ENCODE data around the gene CCR6. TPM values are rescaled to one million over a fixed set of nuclear protein-coding genes. Genes with fewer than 3 reads are reported as not detected.
A peak's percentile ranks its signal among the peaks of the same experiment; 100 is the strongest.

Gene CCR6
- total RNA-seq, 1 experiment from 2014 or later: not detected

DNA sequence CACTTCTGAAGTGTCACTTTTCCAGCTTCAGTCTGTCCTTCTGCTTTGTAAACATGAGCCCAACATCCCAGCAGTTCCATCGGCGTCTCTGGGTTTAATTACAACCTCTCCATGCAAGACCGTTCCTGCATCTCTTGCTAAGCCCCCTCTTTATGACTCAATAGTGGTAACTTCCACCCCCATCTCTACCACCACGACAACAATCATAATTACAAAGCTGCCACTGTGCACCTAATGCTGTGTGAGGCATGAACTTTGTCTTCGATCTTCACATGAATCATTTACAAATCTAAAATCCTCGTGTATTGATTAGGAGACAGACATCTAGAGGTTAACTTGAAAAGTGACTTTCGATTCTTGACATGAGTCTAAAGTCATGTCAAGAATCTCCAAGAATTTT lies 4.9 kb upstream of the CCR6 start:
- H3K27me3 Mint-ChIP-seq (ENCODE audit: insufficient read depth, unreplicated experiment): peaks cover 2% of the 10 kb centered on the region
- Histone ChIP-seq H3K4me1 (peaks cover 10% of the 10 kb centered on the region), H3K4me3 (ENCODE audit: low read depth, low read length) (no peak overlapping the region), H3K9me3 (no peaks in the 10 kb centered on the region), H3K36me3 (ENCODE audit: control insufficient read depth, insufficient read depth, low read length) (no peaks in the 10 kb centered on the region), H3K27me3 (replicated peaks; ENCODE audit: control insufficient read depth, insufficient read depth, low read length) (no peaks in the 10 kb centered on the region)
- no peak for DNase-seq
- H3K4me3 Mint-ChIP-seq (ENCODE audit: unreplicated experiment): no peak overlapping the region
- intact Hi-C loops (cut with micrococcal nuclease; ENCODE audit: unreplicated experiment): no loop called here
- peaks cover 6% of the 10 kb centered on the region for H3K4me1 Mint-ChIP-seq (ENCODE audit: low read depth, unreplicated experiment)
- no TSS peak for BruUV-seq (replicated peaks)
- ChIA-PET CTCF (no interaction called here), POLR2A (no interaction called here)
- TF ChIP-seq, protein P1, sequence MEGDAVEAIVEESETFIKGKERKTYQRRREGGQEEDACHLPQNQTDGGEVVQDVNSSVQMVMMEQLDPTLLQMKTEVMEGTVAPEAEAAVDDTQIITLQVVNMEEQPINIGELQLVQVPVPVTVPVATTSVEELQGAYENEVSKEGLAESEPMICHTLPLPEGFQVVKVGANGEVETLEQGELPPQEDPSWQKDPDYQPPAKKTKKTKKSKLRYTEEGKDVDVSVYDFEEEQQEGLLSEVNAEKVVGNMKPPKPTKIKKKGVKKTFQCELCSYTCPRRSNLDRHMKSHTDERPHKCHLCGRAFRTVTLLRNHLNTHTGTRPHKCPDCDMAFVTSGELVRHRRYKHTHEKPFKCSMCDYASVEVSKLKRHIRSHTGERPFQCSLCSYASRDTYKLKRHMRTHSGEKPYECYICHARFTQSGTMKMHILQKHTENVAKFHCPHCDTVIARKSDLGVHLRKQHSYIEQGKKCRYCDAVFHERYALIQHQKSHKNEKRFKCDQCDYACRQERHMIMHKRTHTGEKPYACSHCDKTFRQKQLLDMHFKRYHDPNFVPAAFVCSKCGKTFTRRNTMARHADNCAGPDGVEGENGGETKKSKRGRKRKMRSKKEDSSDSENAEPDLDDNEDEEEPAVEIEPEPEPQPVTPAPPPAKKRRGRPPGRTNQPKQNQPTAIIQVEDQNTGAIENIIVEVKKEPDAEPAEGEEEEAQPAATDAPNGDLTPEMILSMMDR (IDR thresholded peaks at IDR 0.05; ENCODE audit: insufficient read depth in 1 of 2, low read depth in 1 of 2, low read length in 1 of 2, severe bottlenecking in 1 of 2, unreplicated experiment in 1 of 2): no peak
- H3K9me3 Mint-ChIP-seq (ENCODE audit: unreplicated experiment): no peaks in the 10 kb centered on the region
- no peak overlapping the region for H3K27ac Mint-ChIP-seq (ENCODE audit: unreplicated experiment)
- no peaks in the 10 kb centered on the region for H3K36me3 Mint-ChIP-seq (ENCODE audit: insufficient read depth, unreplicated experiment)

DNA sequence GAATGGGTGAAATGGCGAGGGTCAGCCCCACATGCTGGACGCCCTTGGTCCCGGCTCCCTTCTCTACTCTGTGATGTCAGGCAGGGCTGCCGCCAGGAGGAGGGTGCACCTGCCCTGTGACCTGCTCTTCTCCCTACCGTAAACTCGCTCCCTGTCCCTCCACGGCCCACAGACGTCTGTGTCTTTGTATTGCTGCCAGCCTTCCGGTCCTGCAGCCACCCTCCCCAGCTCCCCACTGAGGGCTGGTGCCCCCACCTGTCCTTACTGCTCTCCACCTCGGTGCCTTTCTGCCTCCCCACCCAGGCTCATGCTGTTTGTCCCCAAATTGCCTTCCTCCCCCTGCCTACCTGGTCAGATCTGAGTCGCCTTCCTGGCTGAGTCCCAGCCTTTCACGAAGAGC lies 4.1 kb upstream of the CCR6 start:
- intact Hi-C loops (cut with micrococcal nuclease; ENCODE audit: unreplicated experiment): no loop called here
- H3K4me1 Mint-ChIP-seq (ENCODE audit: low read depth, unreplicated experiment): peaks cover 13% of the 10 kb centered on the region
- no peak for DNase-seq
- H3K9me3 ChIP-seq: no peaks in the 10 kb centered on the region
- no peaks in the 10 kb centered on the region for H3K9me3 Mint-ChIP-seq (ENCODE audit: unreplicated experiment)
- no peaks in the 10 kb centered on the region for H3K27me3 ChIP-seq (replicated peaks; ENCODE audit: control insufficient read depth, insufficient read depth, low read length)
- H3K27me3 Mint-ChIP-seq (ENCODE audit: insufficient read depth, unreplicated experiment): no peaks in the 10 kb centered on the region
- H3K27ac Mint-ChIP-seq (ENCODE audit: unreplicated experiment): no peak overlapping the region
- TF ChIP-seq, protein P1 (IDR thresholded peaks at IDR 0.05; ENCODE audit: insufficient read depth in 1 of 2, low read depth in 1 of 2, low read length in 1 of 2, severe bottlenecking in 1 of 2, unreplicated experiment in 1 of 2): no peak
- peaks cover 16% of the 10 kb centered on the region for H3K4me1 ChIP-seq
- no TSS peak for BruUV-seq (replicated peaks)
- H3K36me3 ChIP-seq (ENCODE audit: control insufficient read depth, insufficient read depth, low read length): no peaks in the 10 kb centered on the region
- no peak overlapping the region for H3K4me3 Mint-ChIP-seq (ENCODE audit: unreplicated experiment)
- H3K4me3 ChIP-seq (ENCODE audit: low read depth, low read length): no peak overlapping the region
- ChIA-PET POLR2A (no interaction called here), CTCF (interaction anchor here (0.5 to 6.1 kb wide), 2 partner anchors 20 to 22 kb away, joined by 4 to 90 read pairs; no protein-coding TSS in a partner anchor)
- H3K36me3 Mint-ChIP-seq (ENCODE audit: insufficient read depth, unreplicated experiment): no peaks in the 10 kb centered on the region

DNA sequence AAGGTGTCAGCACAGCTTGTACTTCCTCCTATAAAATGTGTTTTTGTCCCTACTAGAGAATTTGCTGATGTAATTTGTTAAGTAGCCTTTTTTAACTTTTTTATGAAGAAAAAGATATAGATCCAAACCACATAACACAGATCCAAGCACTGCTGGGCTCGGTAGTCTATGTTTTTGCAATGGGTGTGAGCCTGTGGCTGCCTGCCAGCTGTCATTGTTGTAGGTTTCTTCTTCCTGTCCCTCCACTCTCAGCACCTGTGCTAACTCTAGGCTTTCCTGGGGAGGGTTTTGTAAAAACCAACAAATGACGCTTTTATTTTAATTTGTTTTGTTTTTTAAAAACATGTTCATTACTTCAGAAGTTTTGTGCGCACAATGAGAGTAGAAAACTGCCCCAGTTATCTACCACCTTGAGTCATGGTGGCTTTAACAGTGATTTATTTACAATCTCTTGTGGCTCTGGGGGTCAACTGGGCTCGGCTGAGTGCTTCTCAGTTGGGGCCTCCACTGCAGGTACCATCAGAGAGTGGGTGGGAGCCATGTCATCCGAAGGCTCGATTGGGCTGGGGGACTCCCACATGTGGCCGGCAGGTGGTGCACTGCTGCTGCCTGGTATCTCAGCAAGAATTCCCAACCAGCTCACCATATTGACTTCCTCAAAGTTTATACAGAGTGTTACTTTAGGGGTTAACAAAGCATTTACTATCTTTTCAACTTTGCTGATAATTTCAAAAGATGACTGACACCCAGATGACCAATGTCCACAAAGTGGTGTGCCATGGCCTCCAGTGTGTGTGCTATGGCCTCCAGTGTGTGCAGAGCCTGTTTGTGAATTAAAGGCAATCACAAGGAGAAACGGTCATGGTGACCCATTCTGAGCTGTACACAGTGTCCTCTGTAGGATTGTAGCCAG lies 3.0 kb upstream of the CCR6 start:
- peaks cover 13% of the 10 kb centered on the region for H3K4me1 Mint-ChIP-seq (ENCODE audit: low read depth, unreplicated experiment)
- H3K4me3 Mint-ChIP-seq (ENCODE audit: unreplicated experiment): no peak overlapping the region
- Histone ChIP-seq H3K27me3 (replicated peaks; ENCODE audit: control insufficient read depth, insufficient read depth, low read length) (no peaks in the 10 kb centered on the region), H3K4me1 (peaks cover 16% of the 10 kb centered on the region), H3K4me3 (ENCODE audit: low read depth, low read length) (no peak overlapping the region), H3K9me3 (no peaks in the 10 kb centered on the region), H3K36me3 (ENCODE audit: control insufficient read depth, insufficient read depth, low read length) (no peaks in the 10 kb centered on the region)
- H3K27ac Mint-ChIP-seq (ENCODE audit: unreplicated experiment): no peak overlapping the region
- intact Hi-C loops (cut with micrococcal nuclease; ENCODE audit: unreplicated experiment): loop anchor here (1.0 to 5.0 kb wide), 2 partner anchors 22 to 123 kb away; partner anchors contain the start of gene CEP43
- H3K36me3 Mint-ChIP-seq (ENCODE audit: insufficient read depth, unreplicated experiment): no peaks in the 10 kb centered on the region
- H3K9me3 Mint-ChIP-seq (ENCODE audit: unreplicated experiment): no peaks in the 10 kb centered on the region
- ChIA-PET CTCF (interaction anchor here (6.1 kb wide), 1 partner anchor 21 kb away, joined by 90 read pairs; no protein-coding TSS in a partner anchor), POLR2A (interaction anchor here (0.5 to 0.6 kb wide), 2 partner anchors 229 to 323 kb away, joined by 3 to 4 read pairs; no protein-coding TSS in a partner anchor)
- BruUV-seq (replicated peaks): no TSS peak
- H3K27me3 Mint-ChIP-seq (ENCODE audit: insufficient read depth, unreplicated experiment): no peaks in the 10 kb centered on the region
- peak; percentile 54 to 72 for DNase-seq
- TF ChIP-seq, protein P1 (IDR thresholded peaks at IDR 0.05; ENCODE audit: insufficient read depth in 1 of 2, low read depth in 1 of 2, low read length in 1 of 2, severe bottlenecking in 1 of 2, unreplicated experiment in 1 of 2): peak; percentile 60 to 92

Measured in Caco-2 (cell line).